HG03469 (cell line): ENCODE measurements around the gene DNMT3A.

Experiments used
- ATAC-seq: cut with Tn5 transposase; IDR thresholded peaks from one replicate; pipeline ENCODE4 v1.9.1; 2021; ENCODE audit warnings: mild to moderate bottlenecking, moderate library complexity, moderate number of reproducible peaks; ENCODE audit not compliant: unreplicated experiment

Gene DNMT3A

DNA sequence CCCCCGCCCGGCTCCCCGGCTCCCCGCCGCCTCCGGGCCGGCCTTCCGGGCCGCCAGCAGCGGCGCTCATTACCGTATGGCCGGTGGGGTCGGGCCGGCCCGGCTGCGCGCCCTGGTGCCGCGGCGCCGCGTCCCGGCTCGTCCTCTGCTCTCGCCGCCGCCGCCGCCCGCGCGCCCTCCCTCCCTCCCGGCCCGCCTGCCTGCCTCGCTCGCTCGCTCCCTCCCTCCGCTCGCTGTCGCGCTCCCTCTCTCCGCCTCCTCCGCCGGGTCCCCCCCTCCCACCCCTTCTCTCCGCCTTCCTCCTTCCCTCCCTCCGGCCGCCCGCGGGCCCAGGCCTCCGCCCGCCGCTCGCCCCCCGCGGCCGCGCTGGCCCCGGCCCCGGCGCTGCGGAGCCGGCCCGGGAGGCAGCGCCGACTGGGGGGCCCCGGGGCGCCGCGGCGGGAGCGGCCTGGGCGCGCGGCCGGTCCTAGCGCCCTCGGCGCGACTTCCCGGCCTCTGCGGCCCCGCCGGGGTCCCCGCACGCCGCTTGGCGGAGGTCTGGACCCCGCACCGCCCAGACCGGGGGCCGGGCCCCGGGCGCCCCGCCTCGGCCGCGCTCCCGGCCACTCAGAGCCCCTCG is at the start of gene DNMT3A:
Gene DNMT3A (minus strand): TSS at position 173 of the 619 bp plus-strand sequence. CDS start 27,941 bp downstream, outside the sequence.
- ATAC-seq: peak; percentile 20

DNA sequence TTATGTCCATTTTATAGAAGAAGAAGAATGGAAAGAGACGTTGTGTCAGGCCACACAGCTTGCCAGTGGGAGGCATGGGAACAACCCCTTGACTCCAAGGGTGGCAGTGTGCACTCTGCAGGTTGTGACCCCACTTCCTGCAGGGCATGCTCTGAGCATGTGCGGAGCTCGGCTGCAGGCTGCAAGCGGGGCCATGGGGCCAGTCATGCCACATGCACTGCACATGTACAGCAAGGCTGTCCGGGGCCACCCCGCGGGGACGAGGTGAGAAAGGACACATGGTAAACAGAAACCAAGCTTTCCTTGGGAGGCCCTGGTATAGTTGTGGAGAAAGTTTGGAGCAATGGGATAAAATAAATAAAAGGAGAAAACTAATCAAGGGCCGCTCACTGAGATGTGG is 47.4 kb upstream of the DNMT3A start:
- no peak for ATAC-seq

DNA sequence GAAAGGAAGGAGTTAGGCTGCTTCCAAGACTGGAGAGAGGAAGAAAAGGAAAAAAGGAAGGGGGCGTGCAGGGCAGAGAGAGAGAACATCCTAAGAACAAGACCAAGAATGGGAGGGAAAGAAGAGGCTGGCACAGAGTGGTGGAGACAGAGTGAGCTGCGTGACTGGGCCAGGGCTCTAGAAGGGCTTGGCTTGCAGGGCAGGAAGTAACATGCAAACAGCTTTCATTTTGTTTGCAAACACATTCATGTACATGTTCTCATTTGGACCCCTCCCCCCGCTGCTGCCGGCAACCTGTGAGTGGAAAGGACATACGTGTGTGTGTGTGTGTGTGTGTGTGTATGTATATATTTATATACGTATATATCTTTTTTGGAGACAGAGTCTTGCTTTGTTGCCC is 46.8 kb upstream of the DNMT3A start:
- ATAC-seq: no peak

DNA sequence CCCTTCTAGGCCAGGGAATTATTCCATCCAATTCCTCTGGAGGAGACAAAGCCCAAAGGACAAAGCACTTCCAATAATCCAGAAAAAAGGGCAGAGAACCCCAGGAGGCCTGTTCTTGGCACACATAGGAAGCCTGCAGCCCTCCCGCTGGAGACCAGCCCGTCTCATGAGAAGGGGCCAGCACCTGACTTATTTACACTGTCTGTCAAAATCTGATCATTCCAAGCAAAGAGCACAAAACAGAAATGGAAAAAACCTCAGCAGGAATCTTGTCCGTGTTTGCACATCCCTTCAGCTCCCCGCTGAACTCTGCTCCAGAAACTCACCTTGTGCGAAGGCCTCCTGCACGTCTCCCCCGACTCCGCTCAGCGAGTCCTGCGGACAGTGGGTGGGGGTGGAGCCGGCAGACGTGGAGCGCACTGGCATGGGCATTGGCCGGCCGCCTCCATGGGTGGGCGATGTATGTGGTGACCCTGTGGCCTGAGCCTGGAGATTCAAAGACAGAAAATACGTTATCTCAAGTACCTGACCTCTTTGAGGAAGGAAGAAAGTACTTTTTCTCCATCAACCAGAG is 46.2 kb upstream of the DNMT3A start:
- ATAC-seq: no peak

DNA sequence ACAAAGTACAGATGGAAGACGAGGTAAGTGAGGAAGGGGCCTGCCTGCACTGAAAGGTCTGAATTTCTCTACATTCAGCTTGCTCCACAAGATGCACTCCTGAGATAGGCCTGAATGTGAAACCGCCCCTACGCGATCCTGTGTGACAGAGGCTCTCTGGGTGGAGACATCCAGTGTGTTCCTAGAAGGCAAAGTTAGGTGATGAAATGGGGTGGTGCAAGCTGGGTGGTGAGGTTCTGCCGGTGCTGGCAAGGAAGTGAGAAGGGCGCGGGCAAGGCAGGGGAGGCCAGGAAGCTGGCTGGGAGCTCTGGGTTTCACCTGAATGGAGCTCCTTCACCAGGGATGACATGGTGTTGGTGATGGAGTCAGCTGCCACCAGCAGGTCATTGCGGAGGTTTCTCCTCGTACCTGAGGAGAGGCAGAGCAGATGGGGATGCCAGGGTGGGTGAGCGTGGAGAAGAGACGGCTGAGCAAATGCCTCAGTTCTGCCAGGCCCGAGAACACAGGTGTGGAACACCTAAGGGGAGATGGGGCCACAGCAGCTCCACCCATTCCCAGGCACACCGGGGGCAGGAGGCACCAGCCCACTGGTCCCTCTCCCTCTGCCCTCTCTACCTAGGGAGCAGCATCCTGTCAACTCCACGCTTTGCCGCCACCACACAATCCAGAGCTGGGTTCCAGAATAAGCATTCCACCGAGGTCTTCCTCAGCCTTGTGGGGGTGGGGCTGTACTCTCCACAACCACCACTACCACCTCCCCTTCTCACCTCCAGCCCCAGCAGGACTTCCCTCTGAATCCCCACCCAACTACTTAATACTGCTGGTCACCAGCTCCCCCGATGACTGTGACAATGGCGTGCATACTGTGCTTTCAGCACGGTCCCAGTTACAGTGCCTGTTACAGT is 45.5 kb upstream of the DNMT3A start:
- ATAC-seq: no peak

DNA sequence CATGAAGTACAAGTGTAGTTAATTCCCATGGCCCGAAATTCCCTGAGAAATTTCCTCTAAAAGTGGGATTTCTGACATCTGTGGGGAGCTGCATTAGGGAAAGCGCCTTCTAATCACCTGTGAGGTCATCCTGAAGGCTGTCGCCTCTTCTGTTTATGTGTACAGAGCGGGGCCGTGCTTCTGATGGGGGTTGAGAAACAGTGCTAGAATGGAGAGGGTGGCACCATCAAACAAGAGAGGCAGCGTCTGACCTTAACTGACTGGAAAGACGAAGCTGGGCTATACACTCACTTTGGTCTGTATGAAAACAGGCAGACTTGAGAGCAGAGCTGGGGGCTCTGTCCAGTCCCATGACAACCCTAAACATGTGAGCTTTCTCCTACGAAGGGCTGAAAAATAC is 44.2 kb upstream of the DNMT3A start:
- ATAC-seq: no peak

DNA sequence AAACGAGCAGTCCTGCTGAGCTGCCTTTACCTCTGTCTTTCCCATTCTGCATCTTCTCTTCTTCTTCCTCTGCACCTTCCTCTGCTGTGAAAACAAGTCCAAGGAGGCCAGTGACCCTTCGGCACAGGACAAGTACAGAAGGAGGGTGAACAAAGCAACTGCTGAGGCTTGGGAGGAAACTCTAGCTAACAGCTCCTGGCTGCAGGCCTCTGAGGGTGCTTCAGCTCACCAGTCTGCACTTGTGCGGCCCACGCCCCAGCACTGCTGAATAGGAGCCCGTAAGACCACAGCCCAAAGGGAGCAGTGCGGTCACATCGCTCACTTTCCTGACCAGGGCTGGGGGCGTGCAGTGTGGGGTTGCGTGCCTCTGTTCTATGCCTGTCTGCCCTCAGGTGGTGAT is 42.1 kb upstream of the DNMT3A start:
- ATAC-seq: no peak

DNA sequence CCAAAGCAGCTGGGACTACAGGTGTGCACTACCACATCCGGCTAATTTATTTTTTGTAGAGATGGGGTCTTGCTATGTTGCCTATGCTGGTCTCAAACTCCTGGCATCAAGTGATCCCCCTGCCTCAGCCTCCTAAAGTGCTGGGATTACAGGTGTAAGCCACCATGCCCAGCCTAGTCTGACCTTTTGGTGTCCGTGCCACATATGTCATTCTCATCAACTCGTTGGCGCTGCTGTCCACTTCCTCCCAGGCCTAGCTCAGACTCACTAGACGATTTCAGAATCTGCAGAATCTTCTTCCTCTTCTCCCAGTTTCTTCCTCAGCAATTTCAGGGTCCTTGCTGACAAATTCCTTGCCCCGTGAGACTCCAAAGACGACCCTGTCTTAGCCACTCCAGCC is 39.8 kb upstream of the DNMT3A start:
- ATAC-seq: no peak

DNA sequence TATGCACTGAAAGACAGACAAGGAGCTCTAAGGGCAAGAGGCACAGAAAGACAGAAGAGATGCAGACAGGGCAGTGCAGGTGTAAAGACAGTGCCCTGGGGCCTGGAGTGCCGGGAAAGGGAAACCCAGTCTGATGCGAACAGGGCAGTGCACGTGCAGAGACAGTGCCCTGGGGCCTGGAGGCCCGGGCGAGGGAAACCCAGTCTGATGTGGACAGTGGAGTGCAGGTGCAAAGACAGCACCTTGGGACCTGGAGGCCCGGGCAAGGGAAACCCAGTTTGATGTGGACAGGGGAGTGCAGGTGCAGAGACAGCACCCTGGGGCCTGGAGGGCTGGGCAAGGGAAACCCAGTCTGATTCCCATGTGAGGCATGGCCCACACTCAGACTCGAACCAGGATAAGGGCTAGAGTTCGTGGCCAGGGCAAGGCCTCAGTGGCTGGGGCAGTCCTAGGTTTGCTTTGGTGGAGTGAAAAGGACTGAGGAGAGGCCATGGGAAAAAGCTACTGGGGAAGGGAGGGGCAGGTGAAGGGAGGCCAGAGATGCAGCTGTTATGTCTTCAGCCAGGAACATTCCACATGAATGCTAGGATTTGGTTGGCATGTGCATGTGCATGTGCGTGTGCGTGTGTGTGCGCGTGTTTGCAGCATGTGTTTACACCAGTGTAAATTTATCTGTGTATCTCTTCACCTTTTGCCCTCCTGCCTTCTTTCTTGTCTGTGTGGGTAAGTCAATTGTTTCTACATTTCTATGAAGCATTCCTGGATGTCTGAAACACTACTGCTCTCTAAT is 39.1 kb upstream of the DNMT3A start:
- no peak for ATAC-seq

DNA sequence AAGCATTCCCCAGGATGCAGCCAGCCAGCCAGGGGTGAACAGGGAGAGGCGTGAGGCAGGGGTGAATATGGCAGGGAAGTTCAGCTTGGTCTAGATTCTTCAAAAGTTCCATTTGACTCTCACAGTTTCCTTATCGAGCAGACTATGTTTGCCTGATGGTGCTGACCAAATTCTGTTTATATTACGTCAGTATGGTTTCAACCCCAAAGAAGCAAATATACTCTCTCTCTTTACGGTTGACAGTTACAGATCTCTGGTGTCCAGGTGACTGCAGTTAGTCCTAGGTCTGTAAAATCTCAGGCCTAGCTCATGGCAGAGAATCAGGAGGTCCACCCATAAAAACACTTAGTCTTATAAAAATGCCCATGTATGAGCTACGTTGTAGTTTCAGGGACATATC is 38.3 kb upstream of the DNMT3A start:
- no peak for ATAC-seq

DNA sequence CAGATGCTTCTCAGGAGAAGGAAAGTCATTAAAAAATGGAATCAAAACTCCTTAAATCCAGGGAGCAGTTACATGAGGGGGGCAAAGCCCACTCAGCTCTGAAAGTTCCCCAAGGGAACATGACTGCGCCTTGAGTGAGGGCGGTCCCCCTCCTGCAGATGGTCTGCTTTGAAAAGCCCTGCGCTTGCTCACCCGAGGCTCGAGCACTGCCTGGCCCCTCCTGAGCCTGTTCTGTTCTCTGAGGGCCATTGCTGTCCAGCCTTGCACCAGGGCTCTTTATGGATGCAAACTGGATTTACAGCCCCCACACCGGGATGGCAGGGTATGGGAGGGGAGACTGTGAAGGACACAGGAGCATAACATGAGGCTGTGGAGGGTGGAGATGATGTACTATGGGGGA is 37.8 kb upstream of the DNMT3A start:
- ATAC-seq: no peak

DNA sequence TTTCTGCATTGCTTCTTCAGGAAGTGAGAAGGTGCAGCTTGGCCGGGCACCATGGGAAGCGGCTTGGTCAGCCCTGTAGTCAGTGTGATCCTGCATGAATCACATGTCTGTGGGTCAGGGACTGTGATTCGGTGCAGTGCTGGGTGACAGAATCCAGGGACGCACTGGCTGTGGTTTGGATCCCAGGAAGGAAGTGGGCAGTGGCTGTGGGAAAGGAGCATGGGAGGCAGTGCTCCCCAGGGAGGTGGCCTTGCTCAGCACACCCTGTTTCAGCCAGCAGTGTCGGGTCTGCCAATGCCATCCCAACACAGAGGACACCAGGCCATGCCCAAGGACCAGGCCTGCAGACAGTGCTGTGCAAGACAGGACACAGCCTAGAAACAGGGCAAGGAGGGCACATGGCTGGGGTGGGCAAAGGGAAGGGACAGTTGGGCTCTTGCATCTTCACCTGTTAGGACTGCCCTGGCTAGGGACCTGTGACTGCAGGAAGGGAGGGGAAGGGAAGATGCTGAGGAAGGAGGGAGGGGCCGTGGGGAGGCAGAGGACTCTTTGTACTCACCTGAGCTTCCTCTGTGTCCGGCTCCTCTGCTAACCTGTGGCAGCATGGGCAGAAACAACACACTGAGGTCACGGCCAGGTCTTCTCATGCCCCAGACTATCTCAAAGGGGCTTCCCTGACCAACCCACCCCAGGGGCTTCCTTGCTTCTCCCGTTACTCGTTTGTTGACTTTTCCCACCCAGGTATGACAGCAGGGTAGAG is 37.2 kb upstream of the DNMT3A start:
- no peak for ATAC-seq

DNA sequence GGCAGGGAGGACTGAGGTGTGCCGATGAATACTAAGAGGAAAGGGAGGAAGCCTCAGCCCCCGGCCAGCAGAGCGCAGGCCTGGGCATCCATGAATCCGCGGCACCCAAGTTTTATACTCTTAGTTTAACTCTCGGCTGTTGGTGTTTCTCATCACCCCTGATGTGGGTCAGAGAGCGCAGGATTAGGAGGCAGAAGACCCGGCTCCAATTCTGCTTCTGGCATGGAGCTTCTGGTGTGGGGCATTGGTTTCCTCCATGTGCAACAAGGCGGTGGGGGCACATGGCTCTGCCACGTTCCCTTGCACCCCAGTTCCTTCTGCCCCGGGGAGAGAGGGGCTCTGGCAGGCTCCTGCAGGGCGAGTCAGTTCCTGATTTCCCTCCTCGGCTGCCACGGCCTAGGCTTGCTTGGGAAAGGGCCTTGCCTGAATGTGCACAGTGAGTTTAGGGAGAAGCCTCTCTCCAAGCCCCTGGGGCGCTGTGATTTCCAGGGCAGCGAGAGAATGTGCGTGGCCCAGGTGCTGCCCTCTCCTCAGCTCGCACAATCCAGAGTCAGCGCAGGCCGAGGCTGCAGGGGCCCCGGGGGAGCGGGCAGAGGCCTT is 36.2 kb upstream of the DNMT3A start:
- ATAC-seq: no peak

DNA sequence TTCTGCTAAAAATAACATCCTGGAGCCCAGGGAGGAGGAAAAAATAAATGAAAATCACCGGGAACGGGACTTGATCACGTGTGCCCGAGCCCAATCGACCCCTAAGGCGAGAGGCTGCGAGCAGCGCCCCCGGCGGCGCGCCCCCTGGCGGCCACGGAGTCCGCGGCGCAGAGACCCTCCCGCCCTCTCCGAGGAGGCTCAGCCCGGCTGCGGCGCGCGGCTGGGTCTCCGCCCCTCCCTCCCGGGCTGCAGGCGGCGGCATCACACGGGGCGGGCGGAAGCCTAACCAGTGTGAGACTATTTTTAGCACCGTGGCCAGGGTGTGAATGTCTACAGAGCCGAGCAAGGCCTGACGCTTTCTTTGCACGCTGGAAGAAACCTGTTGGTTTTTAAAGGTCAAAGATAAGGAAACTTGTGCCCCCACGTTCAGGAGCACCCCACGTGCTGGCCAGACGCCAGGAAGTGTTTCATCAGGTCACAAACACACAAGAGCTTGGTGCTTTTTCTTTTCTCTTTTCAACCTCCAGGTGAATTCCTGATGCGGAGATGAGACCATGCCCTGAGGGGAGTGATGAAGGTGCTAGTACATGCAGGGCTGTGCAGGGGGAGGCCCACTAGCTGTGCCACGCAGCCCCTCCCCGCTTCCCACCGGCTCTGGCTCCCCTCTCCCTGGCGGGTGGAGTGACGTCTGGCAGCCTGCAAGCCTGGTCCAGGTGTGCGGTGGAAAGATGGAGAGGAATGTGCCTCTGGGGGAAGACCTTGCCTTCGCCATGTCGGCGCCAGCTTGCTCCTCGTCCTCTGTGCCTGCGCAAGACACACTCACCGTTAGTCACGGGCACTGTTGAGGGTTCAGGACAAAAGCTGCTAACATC is 35.3 kb upstream of the DNMT3A start:
- ATAC-seq: peak; percentile 82

DNA sequence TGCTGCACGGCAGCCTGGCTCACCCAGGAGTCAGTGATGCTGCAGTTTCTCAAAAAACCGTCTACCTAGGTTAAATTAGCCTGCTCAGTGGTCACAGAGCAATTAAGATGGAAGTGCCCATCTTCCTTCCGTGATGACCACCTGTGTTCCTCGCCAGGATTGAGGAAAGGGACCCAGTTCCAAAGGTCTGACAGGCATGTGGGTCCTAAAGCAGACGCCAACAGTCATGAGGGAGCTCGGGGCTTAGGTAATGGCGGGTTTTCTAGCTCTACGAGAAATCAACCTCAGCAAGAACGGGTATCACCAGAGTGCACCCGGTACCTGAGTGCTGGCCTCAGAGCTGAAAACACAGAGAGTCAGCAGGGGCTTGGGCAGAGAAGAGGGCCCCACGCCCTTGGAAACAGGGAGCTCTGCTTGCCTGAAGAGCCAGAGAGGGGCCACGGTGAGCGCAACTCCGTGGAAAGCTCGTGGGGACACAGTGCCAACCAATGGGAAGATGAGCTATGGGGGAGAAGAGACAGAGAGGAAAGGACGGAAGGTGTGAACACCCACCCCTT is 34.3 kb upstream of the DNMT3A start:
- ATAC-seq: no peak

DNA sequence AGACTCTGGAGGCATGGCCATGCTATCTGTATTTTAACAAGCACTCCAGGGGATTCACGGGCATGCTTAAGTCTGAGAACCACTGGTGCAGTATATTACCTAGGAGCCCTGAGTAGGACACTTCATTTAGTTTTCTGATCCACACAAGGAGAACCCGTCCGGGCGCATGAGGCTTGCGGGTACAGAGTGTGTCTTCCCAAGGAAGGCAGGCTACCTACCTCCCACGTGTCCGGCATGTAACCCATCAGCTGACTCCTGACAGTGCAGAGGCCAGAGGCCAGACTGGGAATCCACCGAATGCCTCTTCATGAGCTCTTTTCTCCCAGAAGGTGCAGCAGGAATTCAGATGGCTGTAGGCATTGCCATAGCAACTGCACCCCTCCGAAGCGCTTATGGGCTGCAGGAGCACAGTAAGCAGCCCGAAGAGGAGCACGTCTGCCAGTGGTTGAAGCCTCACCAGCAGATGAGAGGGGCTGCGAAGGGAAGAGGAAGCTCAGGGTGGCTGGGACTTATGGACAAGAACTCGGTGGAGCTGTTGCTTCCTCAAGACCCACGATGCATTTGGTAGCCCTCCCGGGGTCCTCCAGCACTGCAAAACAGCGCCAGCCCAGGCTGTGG is 33.8 kb upstream of the DNMT3A start:
- no peak for ATAC-seq

DNA sequence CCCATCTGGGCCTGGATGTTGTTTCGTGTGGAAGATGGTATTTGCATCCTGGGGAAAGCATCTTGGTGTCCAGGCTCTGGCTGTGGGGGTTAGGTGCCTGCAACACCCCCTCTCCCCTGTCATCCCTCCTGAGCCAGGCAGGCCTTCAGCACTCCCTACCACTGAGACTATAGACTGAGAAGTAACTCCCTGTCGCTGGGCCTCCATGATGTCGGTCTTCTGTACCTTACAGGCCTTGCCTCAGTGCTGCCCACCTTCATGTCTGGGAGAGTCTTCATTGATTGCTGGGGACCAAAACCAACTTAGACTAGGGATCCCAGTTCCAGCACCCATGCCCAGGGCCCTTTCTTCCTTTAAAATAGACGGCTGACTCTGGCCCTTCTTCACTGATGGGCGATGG is 33.1 kb upstream of the DNMT3A start:
- ATAC-seq: no peak

DNA sequence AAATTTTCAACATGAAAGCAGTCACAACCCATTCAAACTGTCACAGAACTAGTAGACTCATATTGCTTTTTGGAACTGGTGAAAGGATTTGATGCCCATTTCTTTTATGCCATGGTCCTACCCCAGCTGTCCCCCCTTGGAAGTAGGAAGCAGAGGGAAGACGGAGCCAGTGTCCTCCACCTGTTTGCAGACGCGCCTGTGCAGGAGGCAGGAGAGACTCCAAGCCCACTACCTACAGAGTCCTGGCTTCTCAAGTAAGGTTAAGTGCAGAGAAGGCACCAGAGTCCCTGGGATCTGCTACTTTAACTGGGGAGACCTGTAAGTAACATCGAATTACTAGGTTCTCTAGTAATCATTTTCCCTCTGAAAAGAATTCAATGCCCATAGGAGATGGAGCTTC is 32.7 kb upstream of the DNMT3A start:
- ATAC-seq: no peak
